ENCODE results near the gene IFNL3.
A peak's percentile ranks its signal among the peaks of the same experiment; 100 is the strongest.

The IFNL3 gene

GRCh38 chr19:39200066-39200802, 44.6 kb downstream of the IFNL3 start:
- no peak for TF ChIP-seq POLR2A (IDR thresholded peaks at IDR 0.05; ENCODE audit: low read depth, low read length)
- FAIRE-seq (no peak), DNase-seq (ENCODE audit: insufficient read length, low spot score) (no peak)

- FAIRE-seq (no peak), DNase-seq (ENCODE audit: insufficient read length, low spot score) (peak; percentile 88)
- no peak for TF ChIP-seq POLR2A (IDR thresholded peaks at IDR 0.05; ENCODE audit: low read depth, low read length)
These were observed 45.8 kb downstream of the IFNL3 start for GRCh38 chr19:39199025-39199424.

GRCh38 chr19:39197808-39198207, 47.0 kb downstream of the IFNL3 start:
- DNase-seq (ENCODE audit: insufficient read length, low spot score): peak; percentile 81
- no peak for TF ChIP-seq POLR2A (IDR thresholded peaks at IDR 0.05; ENCODE audit: low read depth, low read length)
- no peak for FAIRE-seq

GRCh38 chr19:39196860-39197562, 47.8 kb downstream of the IFNL3 start, which contains the start of gene NCCRP1:
NCCRP1 (plus strand) TSS chr19:39196964; CDS start chr19:39196983, 19 bp downstream.
- no peak for TF ChIP-seq POLR2A (IDR thresholded peaks at IDR 0.05; ENCODE audit: low read depth, low read length)
- DNase-seq (ENCODE audit: insufficient read length, low spot score): no peak
- no peak for FAIRE-seq

- no peak for DNase-seq (ENCODE audit: insufficient read length, low spot score)
These were observed 48.5 kb downstream of the IFNL3 start for GRCh38 chr19:39196320-39196719.

GRCh38 chr19:39195755-39196154, 49.1 kb downstream of the IFNL3 start:
- FAIRE-seq (no peak), DNase-seq (ENCODE audit: insufficient read length, low spot score) (no peak)
- TF ChIP-seq POLR2A (IDR thresholded peaks at IDR 0.05; ENCODE audit: low read depth, low read length): no peak

More at GRCh38 chr19:39196320-39196719, 48.5 kb downstream of the IFNL3 start:
- no peak for FAIRE-seq
- no peak for TF ChIP-seq POLR2A (IDR thresholded peaks at IDR 0.05; ENCODE audit: low read depth, low read length)

GRCh38 chr19:39194832-39195542, 49.8 kb downstream of the IFNL3 start:
- DNase-seq (ENCODE audit: insufficient read length, low spot score) (no peak), FAIRE-seq (no peak)
- no peak for TF ChIP-seq POLR2A (IDR thresholded peaks at IDR 0.05; ENCODE audit: low read depth, low read length)

GRCh38 chr19:39193803-39194202, 51.0 kb downstream of the IFNL3 start:
- FAIRE-seq: no peak

More at GRCh38 chr19:39193803-39194202, 51.0 kb downstream of the IFNL3 start:
- peak; percentile 49 for DNase-seq (ENCODE audit: insufficient read length, low spot score)
- no peak for TF ChIP-seq POLR2A (IDR thresholded peaks at IDR 0.05; ENCODE audit: low read depth, low read length)
